ENCODE results near the gene PAX5.

Gene PAX5

GRCh38 chr9:37037503-37038301 is 3.6 kb upstream of the PAX5 start:
- no peak for DNase-seq (ENCODE audit: low read depth)

GRCh38 chr9:37036776-37037502 is 2.9 kb upstream of the PAX5 start:
- peak; percentile 44 for DNase-seq (ENCODE audit: low read depth)

- no peak for DNase-seq (ENCODE audit: low read depth)
Observed at GRCh38 chr9:37036371-37036775, 2.3 kb upstream of the PAX5 start.

GRCh38 chr9:37035648-37036370 is 1.7 kb upstream of the PAX5 start:
- no peak for DNase-seq (ENCODE audit: low read depth)

GRCh38 chr9:37034938-37035647 is 1.0 kb upstream of the PAX5 start:
- no peak for DNase-seq (ENCODE audit: low read depth)

GRCh38 chr9:37034305-37034937 is 353 bp upstream of the PAX5 start:
- peak; percentile 34 for DNase-seq (ENCODE audit: low read depth)

- DNase-seq (ENCODE audit: low read depth), result no peak
Observed at GRCh38 chr9:37033141-37033540, 927 bp downstream of the PAX5 start.

- DNase-seq (ENCODE audit: low read depth), result no peak
Observed at GRCh38 chr9:37032713-37033112, 1.4 kb downstream of the PAX5 start.

GRCh38 chr9:37031902-37032301 is 2.2 kb downstream of the PAX5 start:
- no peak for DNase-seq (ENCODE audit: low read depth)

- DNase-seq (ENCODE audit: low read depth), result no peak
Observed at GRCh38 chr9:37031081-37031480, 3.0 kb downstream of the PAX5 start.

GRCh38 chr9:37030611-37030939 is 3.5 kb downstream of the PAX5 start:
- peak; percentile 20 for DNase-seq (ENCODE audit: low read depth)

GRCh38 chr9:37029776-37030610 is 4.1 kb downstream of the PAX5 start:
- no peak for DNase-seq (ENCODE audit: low read depth)

GRCh38 chr9:37029304-37029775 is 4.7 kb downstream of the PAX5 start:
- no peak for DNase-seq (ENCODE audit: low read depth)

- DNase-seq (ENCODE audit: low read depth), result no peak
Observed at GRCh38 chr9:37028420-37029031, 5.5 kb downstream of the PAX5 start.

- peak; percentile 91 for DNase-seq (ENCODE audit: low read depth)
Observed at GRCh38 chr9:37027582-37028419, 6.3 kb downstream of the PAX5 start.

- no peak for DNase-seq (ENCODE audit: low read depth)
Observed at GRCh38 chr9:37026931-37027581, 7.0 kb downstream of the PAX5 start.

- DNase-seq (ENCODE audit: low read depth), result peak; percentile 24
Observed at GRCh38 chr9:37026113-37026930, 7.7 kb downstream of the PAX5 start.

GRCh38 chr9:37025823-37026112 is 8.3 kb downstream of the PAX5 start:
- no peak for DNase-seq (ENCODE audit: low read depth)

Measured in ELR (cell line).